GM10266 (cell line): ENCODE measurements around the gene S100A16.

Experiments
- DNase-seq: peaks from one replicate; pipeline ENCODE4 v3.0.0; 2012; ENCODE audit errors: extremely low spot score
- TF ChIP-seq, protein P1 (sequence below): IDR thresholded peaks from 2 replicates; pipeline ENCODE4 v1.5.1; 2012; ENCODE audit warnings: mild to moderate bottlenecking, low read depth; ENCODE audit not compliant: control insufficient read depth, insufficient read depth; ENCODE audit errors: missing control alignments

The S100A16 gene, protein sequence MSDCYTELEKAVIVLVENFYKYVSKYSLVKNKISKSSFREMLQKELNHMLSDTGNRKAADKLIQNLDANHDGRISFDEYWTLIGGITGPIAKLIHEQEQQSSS

DNA sequence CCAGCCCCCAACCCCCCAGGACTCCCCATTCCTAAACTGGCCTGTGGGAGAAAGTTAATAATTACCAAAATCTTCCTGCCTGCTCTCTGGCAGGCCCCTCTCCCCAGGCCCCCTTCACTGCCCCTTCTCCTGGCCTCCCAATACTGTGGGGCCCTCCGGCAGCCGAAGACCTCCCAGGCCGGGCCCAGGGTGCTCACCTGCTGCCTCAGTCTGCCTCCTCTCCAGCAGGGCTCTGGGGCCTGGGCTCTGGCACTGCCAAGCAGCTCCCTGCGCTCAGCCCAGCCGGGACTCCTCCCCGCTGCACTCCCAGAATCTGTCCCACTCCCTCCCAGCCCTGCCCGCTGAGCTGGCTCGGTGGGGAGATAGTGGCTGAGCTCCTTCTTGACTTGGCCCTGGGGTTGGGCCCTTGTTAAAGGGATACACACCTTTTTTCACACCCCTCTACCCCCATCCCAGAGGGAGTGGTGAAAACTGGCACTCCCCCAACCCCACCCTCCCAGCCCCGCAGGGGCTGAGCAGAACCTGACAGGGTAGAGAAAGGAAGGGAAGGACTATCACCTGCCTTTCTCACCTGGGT is at the start of gene S100A16:
Gene S100A16 (minus strand): TSS at position 383 of the 577 bp plus-strand sequence. CDS start 4,986 bp downstream, outside the sequence.
- TF ChIP-seq, protein P1, sequence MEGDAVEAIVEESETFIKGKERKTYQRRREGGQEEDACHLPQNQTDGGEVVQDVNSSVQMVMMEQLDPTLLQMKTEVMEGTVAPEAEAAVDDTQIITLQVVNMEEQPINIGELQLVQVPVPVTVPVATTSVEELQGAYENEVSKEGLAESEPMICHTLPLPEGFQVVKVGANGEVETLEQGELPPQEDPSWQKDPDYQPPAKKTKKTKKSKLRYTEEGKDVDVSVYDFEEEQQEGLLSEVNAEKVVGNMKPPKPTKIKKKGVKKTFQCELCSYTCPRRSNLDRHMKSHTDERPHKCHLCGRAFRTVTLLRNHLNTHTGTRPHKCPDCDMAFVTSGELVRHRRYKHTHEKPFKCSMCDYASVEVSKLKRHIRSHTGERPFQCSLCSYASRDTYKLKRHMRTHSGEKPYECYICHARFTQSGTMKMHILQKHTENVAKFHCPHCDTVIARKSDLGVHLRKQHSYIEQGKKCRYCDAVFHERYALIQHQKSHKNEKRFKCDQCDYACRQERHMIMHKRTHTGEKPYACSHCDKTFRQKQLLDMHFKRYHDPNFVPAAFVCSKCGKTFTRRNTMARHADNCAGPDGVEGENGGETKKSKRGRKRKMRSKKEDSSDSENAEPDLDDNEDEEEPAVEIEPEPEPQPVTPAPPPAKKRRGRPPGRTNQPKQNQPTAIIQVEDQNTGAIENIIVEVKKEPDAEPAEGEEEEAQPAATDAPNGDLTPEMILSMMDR, result no peak
- no peak for DNase-seq

DNA sequence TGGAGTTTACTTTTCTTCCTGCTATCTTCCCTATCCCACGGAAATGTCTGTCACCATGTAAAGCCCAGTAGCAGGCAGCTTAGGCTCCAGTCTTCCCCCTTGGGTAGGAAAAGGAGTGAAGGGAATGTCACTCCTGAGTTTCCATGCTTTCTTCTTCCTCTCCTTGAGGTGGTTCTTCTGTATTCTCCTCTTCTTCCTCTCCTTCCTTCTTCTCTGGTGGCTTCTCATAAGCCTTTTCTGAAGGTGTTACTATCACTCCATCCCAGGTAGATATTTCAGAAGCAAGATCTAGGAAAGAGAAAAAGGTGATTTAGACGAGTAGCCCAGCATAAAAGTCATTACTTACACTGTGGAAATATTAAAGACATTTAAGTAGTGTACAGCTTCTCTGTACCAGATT is 49.3 kb upstream of the S100A16 start:
- DNase-seq, result no peak
- TF ChIP-seq, protein P1, result no peak

DNA sequence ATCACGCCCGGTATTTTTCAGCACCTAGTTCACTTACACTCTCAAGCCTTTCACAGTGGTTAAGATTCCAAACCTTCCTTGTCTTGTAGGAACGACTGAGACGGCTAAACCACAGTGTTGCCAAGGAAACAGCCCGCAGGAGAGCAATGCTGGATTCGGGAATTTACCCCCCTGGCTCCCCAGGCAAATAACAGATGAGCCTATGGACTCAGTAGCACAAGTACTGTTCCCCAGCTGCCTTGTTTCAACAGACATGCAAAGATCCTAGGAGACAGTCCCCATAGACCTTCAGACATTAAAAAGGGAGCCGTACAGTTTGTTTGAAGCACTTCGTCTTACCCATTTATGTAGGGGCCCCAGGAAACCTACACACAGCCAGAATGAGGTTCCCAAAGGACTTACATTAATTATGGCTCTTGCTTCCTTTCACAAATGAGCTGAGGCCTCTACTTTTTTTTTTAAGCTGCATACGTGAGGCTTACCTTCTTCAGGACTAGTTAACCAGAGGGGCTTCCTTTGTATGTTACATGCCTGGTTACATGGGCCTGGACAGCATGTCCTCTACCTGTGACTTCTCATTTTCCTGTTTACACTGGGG is 48.3 kb upstream of the S100A16 start:
- TF ChIP-seq, protein P1, result no peak
- no peak for DNase-seq

DNA sequence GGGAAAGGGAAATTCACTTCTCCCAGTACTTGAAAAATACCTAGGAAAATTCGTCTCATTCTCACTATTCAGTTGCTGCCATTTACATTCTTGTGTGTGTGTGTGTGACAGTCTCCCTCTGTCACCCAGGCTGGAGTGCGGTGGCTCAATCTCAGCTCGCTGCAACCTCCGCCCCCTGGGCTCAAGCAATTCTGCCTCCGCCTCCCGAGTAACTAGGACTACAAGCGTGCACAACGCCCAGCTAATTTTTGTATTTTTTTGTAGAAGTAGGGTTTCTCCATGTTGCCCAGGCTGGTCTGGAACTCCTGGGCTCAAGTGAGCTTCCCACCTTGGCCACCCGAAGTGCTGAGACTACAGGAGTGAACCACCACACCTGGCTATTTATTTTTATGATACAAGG is 46.7 kb upstream of the S100A16 start:
- TF ChIP-seq, protein P1, result no peak
- DNase-seq, result no peak

DNA sequence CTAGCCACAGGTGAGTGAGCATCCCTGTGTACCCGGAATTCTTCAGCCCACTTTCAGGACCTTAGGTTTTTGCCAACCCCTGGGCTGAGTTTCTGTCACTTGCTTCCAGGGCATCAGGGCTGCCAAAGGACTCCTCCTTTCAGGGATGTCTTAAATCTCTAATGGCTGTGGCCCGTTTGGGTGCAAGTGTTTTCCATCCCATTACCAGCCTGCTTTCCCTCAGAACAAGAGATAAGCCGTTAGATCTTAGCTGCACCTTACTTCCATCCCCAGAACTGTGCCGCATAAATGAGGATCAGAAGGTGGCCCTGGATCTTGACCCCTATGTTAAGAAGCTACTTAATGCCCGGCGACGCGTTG is 46.2 kb upstream of the S100A16 start:
- TF ChIP-seq, protein P1, result no peak
- no peak for DNase-seq

DNA sequence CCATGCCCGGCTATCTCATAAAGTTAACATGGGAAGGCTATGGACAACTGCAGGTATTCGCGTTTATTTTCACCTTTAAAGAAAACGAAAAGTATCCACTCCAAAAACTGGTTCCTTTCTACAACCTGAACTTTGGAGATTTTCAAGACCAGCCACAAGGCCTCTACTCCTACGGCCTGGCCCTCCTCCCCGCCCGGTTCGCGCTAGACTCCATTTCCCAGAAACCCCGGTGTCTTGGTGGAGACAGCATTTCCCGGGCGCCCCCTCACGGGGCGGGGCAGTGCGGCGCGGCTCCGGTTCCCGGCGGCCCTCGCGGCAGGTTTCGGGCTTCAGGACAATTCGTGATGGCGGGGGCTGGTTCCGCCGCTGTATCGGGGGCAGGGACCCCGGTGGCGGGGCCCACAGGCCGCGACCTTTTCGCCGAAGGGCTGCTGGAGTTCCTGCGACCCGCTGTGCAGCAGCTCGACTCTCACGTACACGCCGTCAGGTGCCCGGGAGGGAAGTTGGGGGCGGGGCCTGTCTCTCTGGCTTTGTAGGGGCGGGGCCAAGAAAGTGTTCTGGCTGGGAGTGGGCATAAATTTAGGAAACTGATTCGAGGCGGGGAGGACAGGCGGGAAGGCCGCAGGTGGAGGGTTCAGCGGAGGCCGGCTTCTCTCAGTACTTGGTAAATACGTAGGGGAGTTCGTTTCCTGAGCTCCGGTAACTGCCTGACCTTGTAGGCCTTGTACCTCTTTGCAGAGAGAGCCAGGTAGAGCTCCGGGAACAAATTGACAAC is 45.6 kb upstream of the S100A16 start, which contains the start of gene SNAPIN:
Gene SNAPIN (plus strand): TSS at position 304 of the 775 bp plus-strand sequence. CDS start 41 bp downstream, at position 345.
- TF ChIP-seq, protein P1, result no peak
- DNase-seq, result peak; percentile 88
